Stimulated activated naive CD8-positive, alpha-beta T cell treated with anti-CD3 and anti-CD28 coated beads, Interleukin-15, Interleukin-2, amounts not matched to agents 100 ng/mL and 50 ng/mL, for 24 hours (primary cell): ENCODE results near the gene CAMKMT.

Experiments used
- H3K27ac Mint-ChIP-seq: one replicate; pipeline ENCODE4 v1.8.0; 2021; ENCODE audit warnings: mild to moderate bottlenecking, mixed read lengths
- H3K27me3 Mint-ChIP-seq: one replicate; pipeline ENCODE4 v1.8.0; 2021; ENCODE audit warnings: mixed read lengths
- H3K36me3 Mint-ChIP-seq: one replicate; pipeline ENCODE4 v1.8.0; 2021; ENCODE audit warnings: low read depth, mixed read lengths
- H3K4me1 Mint-ChIP-seq: one replicate; pipeline ENCODE4 v1.8.0; 2021; ENCODE audit warnings: low read depth, mixed read lengths
- H3K4me3 Mint-ChIP-seq: one replicate; pipeline ENCODE4 v1.8.0; 2021; ENCODE audit warnings: mild to moderate bottlenecking, mixed read lengths
- H3K9me3 Mint-ChIP-seq: one replicate; pipeline ENCODE4 v1.8.0; 2021; ENCODE audit warnings: mixed read lengths

Gene CAMKMT

GRCh38 chr2:44718431-44718830 is 356.7 kb downstream of the CAMKMT start:
- Mint-ChIP-seq H3K36me3 (no peaks in the 10 kb centered on the region), H3K4me1 (peaks cover 5% of the 10 kb centered on the region)

GRCh38 chr2:44719562-44719961 is 357.8 kb downstream of the CAMKMT start:
- Mint-ChIP-seq H3K4me3 (no peak overlapping the region), H3K36me3 (no peaks in the 10 kb centered on the region), H3K9me3 (no peaks in the 10 kb centered on the region), H3K27me3 (no peaks in the 10 kb centered on the region), H3K27ac (no peak overlapping the region), H3K4me1 (no peaks in the 10 kb centered on the region)

More at GRCh38 chr2:44718431-44718830, 356.7 kb downstream of the CAMKMT start:
- Mint-ChIP-seq H3K4me3 (no peak overlapping the region), H3K9me3 (no peaks in the 10 kb centered on the region), H3K27me3 (no peaks in the 10 kb centered on the region), H3K27ac (no peak overlapping the region)

- no peaks in the 10 kb centered on the region for H3K36me3 Mint-ChIP-seq
- no peak overlapping the region for H3K4me3 Mint-ChIP-seq
- H3K4me1 Mint-ChIP-seq, result no peaks in the 10 kb centered on the region
- no peaks in the 10 kb centered on the region for H3K9me3 Mint-ChIP-seq
- no peak overlapping the region for H3K27ac Mint-ChIP-seq
- H3K27me3 Mint-ChIP-seq, result no peaks in the 10 kb centered on the region
These were observed 360.4 kb downstream of the CAMKMT start for GRCh38 chr2:44722026-44722625.

DNA sequence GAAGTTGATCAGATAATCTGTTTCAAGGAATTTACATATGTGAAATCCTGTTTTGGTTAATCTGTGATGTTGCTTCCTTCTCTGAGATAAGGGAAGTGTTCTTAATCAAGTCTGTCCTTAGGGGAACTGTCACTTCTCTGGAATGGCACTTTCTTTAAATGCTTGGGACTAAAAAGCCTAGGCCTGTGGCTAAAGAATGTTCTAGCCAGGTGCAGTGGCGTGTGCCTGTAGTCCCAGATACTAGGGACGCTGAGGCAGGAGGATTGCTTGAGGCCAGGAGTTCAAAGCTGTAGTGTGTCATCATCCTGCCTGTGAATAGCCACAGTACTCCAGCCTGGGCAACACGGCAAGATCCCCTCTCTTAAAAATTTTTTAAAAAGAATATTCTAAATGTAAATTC is 362.2 kb downstream of the CAMKMT start:
- Mint-ChIP-seq H3K36me3 (peaks cover 4% of the 10 kb centered on the region), H3K4me3 (no peak overlapping the region), H3K9me3 (no peaks in the 10 kb centered on the region), H3K27me3 (no peaks in the 10 kb centered on the region), H3K27ac (no peak overlapping the region), H3K4me1 (no peaks in the 10 kb centered on the region)

- H3K36me3 Mint-ChIP-seq, result peaks cover 15% of the 10 kb centered on the region
- H3K4me3 Mint-ChIP-seq, result no peak overlapping the region
- peaks cover 7% of the 10 kb centered on the region for H3K9me3 Mint-ChIP-seq
- no peak overlapping the region for H3K27ac Mint-ChIP-seq
- H3K4me1 Mint-ChIP-seq, result no peaks in the 10 kb centered on the region
- no peaks in the 10 kb centered on the region for H3K27me3 Mint-ChIP-seq
These were observed 368.8 kb downstream of the CAMKMT start for GRCh38 chr2:44730593-44730992.

DNA sequence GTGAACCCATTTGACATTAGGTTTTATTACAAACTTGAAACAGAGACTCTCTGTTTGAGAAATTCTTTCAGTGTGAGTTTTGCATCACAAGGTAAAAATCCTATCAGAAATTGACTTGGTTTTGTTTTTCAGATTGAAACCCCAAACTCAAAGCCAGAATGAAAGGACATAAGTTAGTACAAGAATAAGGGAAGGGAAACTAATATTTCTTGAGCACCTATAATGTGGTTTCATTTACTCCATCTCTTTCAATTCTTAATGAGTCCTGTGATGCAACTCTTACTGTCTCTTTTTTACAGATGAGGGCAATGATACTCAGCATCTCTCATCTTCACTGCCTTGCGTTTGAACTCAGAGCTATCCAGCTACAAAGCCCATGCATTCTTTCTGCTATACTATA is 369.8 kb downstream of the CAMKMT start:
- H3K4me1 Mint-ChIP-seq, result no peaks in the 10 kb centered on the region
- H3K36me3 Mint-ChIP-seq, result peaks cover 19% of the 10 kb centered on the region
- H3K27ac Mint-ChIP-seq, result no peak overlapping the region
- H3K9me3 Mint-ChIP-seq, result peaks cover 12% of the 10 kb centered on the region
- H3K4me3 Mint-ChIP-seq, result no peak overlapping the region
- no peaks in the 10 kb centered on the region for H3K27me3 Mint-ChIP-seq

DNA sequence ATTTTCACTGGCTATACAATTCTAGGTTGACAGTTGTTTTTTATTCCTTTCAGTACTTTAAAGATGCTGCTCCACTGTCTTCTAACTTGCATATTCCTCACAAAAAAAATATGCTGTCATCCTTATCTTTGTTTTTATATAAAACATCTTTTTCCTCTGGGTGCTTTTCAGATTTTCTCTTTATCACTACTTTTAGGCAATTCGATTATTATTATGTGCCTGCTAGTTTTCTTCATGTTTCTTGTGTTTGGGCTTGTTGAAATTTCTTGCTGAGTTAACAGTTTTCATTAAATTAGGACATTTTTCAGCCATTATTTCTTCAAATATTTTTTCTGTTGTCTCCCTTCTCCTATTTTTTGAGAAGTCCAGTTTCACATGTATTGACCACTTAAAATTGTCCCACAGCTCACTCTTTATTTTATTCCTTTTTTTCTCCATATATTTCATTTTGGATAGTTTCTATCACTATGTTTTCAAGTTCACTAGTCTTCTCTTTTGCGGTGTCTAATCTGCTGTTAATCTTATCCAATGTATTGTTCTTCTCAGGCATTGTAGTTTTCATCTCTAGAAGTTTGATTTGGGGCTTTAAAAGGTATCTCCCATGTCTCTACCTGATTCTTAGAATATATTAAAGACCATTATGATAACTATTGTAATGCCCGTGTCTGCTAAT is 374.7 kb downstream of the CAMKMT start:
- Mint-ChIP-seq H3K4me3 (no peak overlapping the region), H3K9me3 (peaks cover 15% of the 10 kb centered on the region), H3K36me3 (peaks cover 22% of the 10 kb centered on the region), H3K27ac (no peak overlapping the region), H3K27me3 (no peaks in the 10 kb centered on the region), H3K4me1 (no peaks in the 10 kb centered on the region)

DNA sequence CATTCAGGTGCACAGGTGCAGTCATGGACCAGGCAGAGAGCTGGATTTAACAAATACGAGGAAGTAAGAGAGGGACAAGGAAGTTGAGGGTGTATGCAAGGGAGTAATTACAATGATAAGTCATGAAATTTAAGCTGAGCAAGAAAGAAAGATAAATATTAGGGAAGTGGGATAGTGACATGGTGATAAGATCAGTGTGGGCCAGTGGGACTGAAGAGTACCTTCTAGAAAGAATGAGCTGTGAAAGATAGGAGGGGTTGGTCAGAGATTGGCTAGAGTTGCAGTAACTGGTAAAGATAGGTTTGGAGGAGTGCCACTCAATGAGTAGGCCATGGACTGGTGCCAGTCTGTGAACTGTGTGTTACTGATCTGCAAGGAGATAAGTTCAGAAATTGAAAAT is 378.9 kb downstream of the CAMKMT start:
- H3K4me1 Mint-ChIP-seq, result no peaks in the 10 kb centered on the region
- H3K27me3 Mint-ChIP-seq, result no peaks in the 10 kb centered on the region
- peaks cover 8% of the 10 kb centered on the region for H3K9me3 Mint-ChIP-seq
- no peak overlapping the region for H3K27ac Mint-ChIP-seq
- peaks cover 20% of the 10 kb centered on the region for H3K36me3 Mint-ChIP-seq
- no peak overlapping the region for H3K4me3 Mint-ChIP-seq

DNA sequence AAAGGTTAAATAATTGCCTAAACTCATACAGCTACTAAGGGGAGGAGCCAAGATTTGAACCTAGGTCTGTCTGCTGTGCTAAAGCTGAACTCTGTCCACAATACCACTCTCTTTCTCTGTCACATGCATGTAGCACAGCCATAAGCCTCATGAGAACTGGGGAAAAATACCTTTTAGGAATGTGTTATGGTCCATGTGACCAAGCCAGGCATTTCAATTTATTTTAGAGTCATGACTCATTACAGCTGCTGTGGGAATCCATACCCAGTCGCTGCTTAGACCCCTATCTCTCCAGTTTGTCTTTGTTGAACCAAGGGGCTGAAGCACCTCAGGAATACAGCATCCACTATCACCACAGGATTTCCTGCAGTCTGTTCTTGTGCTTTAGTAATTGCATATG is 379.8 kb downstream of the CAMKMT start:
- no peaks in the 10 kb centered on the region for H3K4me1 Mint-ChIP-seq
- peaks cover 3% of the 10 kb centered on the region for H3K9me3 Mint-ChIP-seq
- H3K27ac Mint-ChIP-seq, result no peak overlapping the region
- H3K36me3 Mint-ChIP-seq, result peaks cover 16% of the 10 kb centered on the region
- H3K4me3 Mint-ChIP-seq, result no peak overlapping the region
- H3K27me3 Mint-ChIP-seq, result no peaks in the 10 kb centered on the region

- Mint-ChIP-seq H3K4me1 (no peaks in the 10 kb centered on the region), H3K9me3 (no peaks in the 10 kb centered on the region), H3K36me3 (peaks cover 10% of the 10 kb centered on the region), H3K27ac (no peak overlapping the region), H3K27me3 (no peaks in the 10 kb centered on the region), H3K4me3 (no peak overlapping the region)
These were observed 380.3 kb downstream of the CAMKMT start for GRCh38 chr2:44742057-44742456.

GRCh38 chr2:44743473-44743872 is 381.7 kb downstream of the CAMKMT start:
- no peak overlapping the region for H3K27ac Mint-ChIP-seq
- no peaks in the 10 kb centered on the region for H3K9me3 Mint-ChIP-seq
- peaks cover 9% of the 10 kb centered on the region for H3K36me3 Mint-ChIP-seq
- H3K27me3 Mint-ChIP-seq, result no peaks in the 10 kb centered on the region
- no peaks in the 10 kb centered on the region for H3K4me1 Mint-ChIP-seq
- no peak overlapping the region for H3K4me3 Mint-ChIP-seq

DNA sequence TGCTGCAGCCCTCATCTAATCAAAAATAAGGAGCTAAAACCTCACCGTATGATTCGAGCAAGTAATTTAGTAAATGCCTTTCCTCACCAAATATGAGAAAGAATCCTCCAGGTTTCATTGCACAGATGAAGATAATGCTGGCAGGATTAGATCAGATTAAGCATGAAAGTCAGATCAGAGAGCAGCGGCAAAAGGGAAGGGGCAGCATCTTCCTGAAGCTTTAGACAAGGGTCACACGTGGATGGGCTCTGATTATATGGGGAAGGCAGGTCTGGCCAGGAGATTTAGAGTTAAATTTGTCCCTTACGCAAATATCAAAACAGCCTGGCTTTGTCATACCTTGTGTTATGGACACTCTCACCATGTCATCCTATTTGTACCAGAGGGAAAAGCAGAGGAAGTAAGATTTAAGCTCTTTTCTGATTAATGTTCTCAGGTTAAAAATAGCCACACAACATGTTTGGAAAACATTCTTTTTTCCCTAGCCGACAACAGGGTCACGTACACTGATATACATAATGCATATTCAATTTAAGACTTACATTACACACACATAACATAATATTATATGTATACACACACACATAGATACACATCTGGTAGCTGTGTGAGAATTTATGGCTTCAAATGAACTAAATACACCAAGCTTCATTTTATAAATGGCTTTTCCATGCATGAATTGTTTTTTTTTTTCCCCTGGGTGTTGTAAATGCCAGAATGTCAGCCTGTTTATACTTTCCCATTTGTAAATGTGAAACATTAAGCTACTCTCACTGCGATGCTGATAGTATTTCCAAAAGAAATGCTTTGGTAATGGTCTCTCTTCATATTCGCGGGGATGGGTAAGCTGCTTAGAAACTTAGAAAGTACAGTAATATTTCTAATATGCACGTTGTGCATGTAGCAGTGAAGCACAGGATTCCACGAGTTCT is 383.5 kb downstream of the CAMKMT start:
- no peak overlapping the region for H3K4me3 Mint-ChIP-seq
- no peaks in the 10 kb centered on the region for H3K27me3 Mint-ChIP-seq
- no peaks in the 10 kb centered on the region for H3K9me3 Mint-ChIP-seq
- peaks cover 15% of the 10 kb centered on the region for H3K36me3 Mint-ChIP-seq
- no peak overlapping the region for H3K27ac Mint-ChIP-seq
- H3K4me1 Mint-ChIP-seq, result no peaks in the 10 kb centered on the region

- Mint-ChIP-seq H3K27ac (no peak overlapping the region), H3K36me3 (peaks cover 19% of the 10 kb centered on the region), H3K4me1 (no peaks in the 10 kb centered on the region), H3K9me3 (no peaks in the 10 kb centered on the region), H3K27me3 (no peaks in the 10 kb centered on the region), H3K4me3 (no peak overlapping the region)
These were observed 384.4 kb downstream of the CAMKMT start for GRCh38 chr2:44745922-44746766.

GRCh38 chr2:44746856-44747615 is 385.3 kb downstream of the CAMKMT start:
- H3K9me3 Mint-ChIP-seq, result no peaks in the 10 kb centered on the region
- H3K4me1 Mint-ChIP-seq, result no peaks in the 10 kb centered on the region
- H3K36me3 Mint-ChIP-seq, result peaks cover 25% of the 10 kb centered on the region
- no peaks in the 10 kb centered on the region for H3K27me3 Mint-ChIP-seq
- H3K4me3 Mint-ChIP-seq, result no peak overlapping the region
- H3K27ac Mint-ChIP-seq, result no peak overlapping the region
